ENCODE measurements around the gene BATF. TPM values are rescaled to one million over a fixed set of nuclear protein-coding genes. Genes with fewer than 3 reads are reported as not detected.

Gene BATF
- polyA plus RNA-seq, 1 donor from 2014 or later: not detected

GRCh38 chr14:75562489-75562888 is 40.2 kb downstream of the BATF start (continued):
- TF ChIP-seq EZH2 (IDR thresholded peaks at IDR 0.05; ENCODE audit: borderline replicate concordance, insufficient read depth, low read length, poor library complexity, severe bottlenecking): no peak

GRCh38 chr14:75563931-75564330 is 41.7 kb downstream of the BATF start:
- Histone ChIP-seq H3K79me2 (replicated peaks; ENCODE audit: insufficient read depth, low read length) (no peaks in the 10 kb centered on the region), H4K20me1 (ENCODE audit: insufficient read depth) (no peaks in the 10 kb centered on the region), H3K36me3 (ENCODE audit: insufficient read depth, low read length) (no peaks in the 10 kb centered on the region), H3K4me3 (ENCODE audit: low read length) (no peak overlapping the region), H3K9me3 (ENCODE audit: low read length) (no peaks in the 10 kb centered on the region), H2AFZ (ENCODE audit: low read depth, low read length) (no peak overlapping the region), H3F3A (ENCODE audit: insufficient read depth, low read length, poor library complexity, severe bottlenecking) (no peaks in the 10 kb centered on the region), H3K27me3 (ENCODE audit: insufficient read depth, low read depth, low read length) (no peaks in the 10 kb centered on the region), H3K9me2 (ENCODE audit: insufficient read depth, low read length) (no peaks in the 10 kb centered on the region), H3K27ac (ENCODE audit: low read length) (no peak overlapping the region), H3K4me2 (ENCODE audit: low read length) (no peak overlapping the region), H3K9ac (ENCODE audit: low read length) (no peak overlapping the region)
- TF ChIP-seq EP300 (conservative IDR thresholded peaks at IDR 0.05; ENCODE audit: poor library complexity, severe bottlenecking) (no peak), EZH2 (IDR thresholded peaks at IDR 0.05; ENCODE audit: borderline replicate concordance, insufficient read depth, low read length, poor library complexity, severe bottlenecking) (no peak), CTCF (IDR thresholded peaks at IDR 0.05; ENCODE audit: poor library complexity, severe bottlenecking) (no peak), SMC3 (conservative IDR thresholded peaks at IDR 0.05; ENCODE audit: poor library complexity) (no peak), REST (IDR thresholded peaks at IDR 0.05; ENCODE audit: borderline replicate concordance) (no peak), POLR2AphosphoS5 (IDR thresholded peaks at IDR 0.05) (no peak), RAD21 (conservative IDR thresholded peaks at IDR 0.05) (no peak), MXI1 (conservative IDR thresholded peaks at IDR 0.05; ENCODE audit: poor library complexity, severe bottlenecking) (no peak)

GRCh38 chr14:75565056-75565455 is 42.8 kb downstream of the BATF start:
- Histone ChIP-seq H3K4me3 (ENCODE audit: low read length) (no peak overlapping the region), H3K4me2 (ENCODE audit: low read length) (no peak overlapping the region), H3K9me2 (ENCODE audit: insufficient read depth, low read length) (no peaks in the 10 kb centered on the region), H3K27ac (ENCODE audit: low read length) (no peak overlapping the region), H3F3A (ENCODE audit: insufficient read depth, low read length, poor library complexity, severe bottlenecking) (no peaks in the 10 kb centered on the region), H3K36me3 (ENCODE audit: insufficient read depth, low read length) (no peaks in the 10 kb centered on the region), H3K27me3 (ENCODE audit: insufficient read depth, low read depth, low read length) (no peaks in the 10 kb centered on the region), H3K9ac (ENCODE audit: low read length) (no peak overlapping the region), H4K20me1 (ENCODE audit: insufficient read depth) (no peaks in the 10 kb centered on the region), H3K9me3 (ENCODE audit: low read length) (no peaks in the 10 kb centered on the region), H2AFZ (ENCODE audit: low read depth, low read length) (no peak overlapping the region), H3K79me2 (replicated peaks; ENCODE audit: insufficient read depth, low read length) (no peaks in the 10 kb centered on the region)
- no peak for TF ChIP-seq RAD21 (conservative IDR thresholded peaks at IDR 0.05)
- no peak for TF ChIP-seq EZH2 (IDR thresholded peaks at IDR 0.05; ENCODE audit: borderline replicate concordance, insufficient read depth, low read length, poor library complexity, severe bottlenecking)
- no peak for TF ChIP-seq POLR2AphosphoS5 (IDR thresholded peaks at IDR 0.05)
- no peak for TF ChIP-seq REST (IDR thresholded peaks at IDR 0.05; ENCODE audit: borderline replicate concordance)
- no peak for TF ChIP-seq SMC3 (conservative IDR thresholded peaks at IDR 0.05; ENCODE audit: poor library complexity)
- TF ChIP-seq CTCF (IDR thresholded peaks at IDR 0.05; ENCODE audit: poor library complexity, severe bottlenecking): no peak
- no peak for TF ChIP-seq EP300 (conservative IDR thresholded peaks at IDR 0.05; ENCODE audit: poor library complexity, severe bottlenecking)
- TF ChIP-seq MXI1 (conservative IDR thresholded peaks at IDR 0.05; ENCODE audit: poor library complexity, severe bottlenecking): no peak
- no peak for TF ChIP-seq TAF1 (IDR thresholded peaks at IDR 0.05; ENCODE audit: low read depth)
